Measurements from ENCODE around the gene SMC3. TPM values are rescaled to one million over a fixed set of nuclear protein-coding genes. Genes with fewer than 3 reads are reported as not detected.

SMC3 gene
- total and polyA plus RNA-seq, 12 donors, result 11.1 to 23.5 (median 20.0) TPM

DNA sequence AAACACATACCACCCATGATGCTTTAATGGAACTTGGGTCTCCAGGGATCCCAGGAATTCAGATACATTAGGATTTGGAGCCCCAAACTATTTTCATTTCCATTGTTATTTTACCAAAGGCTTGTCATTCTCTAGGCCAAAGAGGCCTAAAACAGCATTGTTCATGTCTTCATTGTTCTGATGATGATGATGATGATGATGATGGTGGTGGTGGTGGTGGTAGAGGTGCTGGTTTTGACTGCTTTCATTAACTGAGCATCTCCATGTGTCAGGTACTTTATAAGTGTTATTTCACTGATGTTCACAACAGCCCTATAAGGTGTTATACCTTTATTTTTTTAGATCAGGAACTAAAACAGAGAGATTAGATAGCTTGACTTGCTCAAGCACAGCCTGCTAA, 64.4 kb downstream of the SMC3 start:
- H3K4me1 ChIP-seq, result peaks cover 0 to 34% (median 19%) of the 10 kb centered on the region in 9 donors
- intact Hi-C loops (cut with DNase I), result no loop called here
- ATAC-seq (no peak), DNase-seq (no peak)
- H3K27ac ChIP-seq, result peak overlapping the region in 2 of 10 donors; percentile 28 to 37
- H3K4me3 ChIP-seq, result no peak overlapping the region
- H3K9me3 ChIP-seq, result no peaks in the 10 kb centered on the region
- H3K36me3 ChIP-seq, result no peaks in the 10 kb centered on the region
- no peaks in the 10 kb centered on the region for H3K27me3 ChIP-seq
- TF ChIP-seq, protein P1, sequence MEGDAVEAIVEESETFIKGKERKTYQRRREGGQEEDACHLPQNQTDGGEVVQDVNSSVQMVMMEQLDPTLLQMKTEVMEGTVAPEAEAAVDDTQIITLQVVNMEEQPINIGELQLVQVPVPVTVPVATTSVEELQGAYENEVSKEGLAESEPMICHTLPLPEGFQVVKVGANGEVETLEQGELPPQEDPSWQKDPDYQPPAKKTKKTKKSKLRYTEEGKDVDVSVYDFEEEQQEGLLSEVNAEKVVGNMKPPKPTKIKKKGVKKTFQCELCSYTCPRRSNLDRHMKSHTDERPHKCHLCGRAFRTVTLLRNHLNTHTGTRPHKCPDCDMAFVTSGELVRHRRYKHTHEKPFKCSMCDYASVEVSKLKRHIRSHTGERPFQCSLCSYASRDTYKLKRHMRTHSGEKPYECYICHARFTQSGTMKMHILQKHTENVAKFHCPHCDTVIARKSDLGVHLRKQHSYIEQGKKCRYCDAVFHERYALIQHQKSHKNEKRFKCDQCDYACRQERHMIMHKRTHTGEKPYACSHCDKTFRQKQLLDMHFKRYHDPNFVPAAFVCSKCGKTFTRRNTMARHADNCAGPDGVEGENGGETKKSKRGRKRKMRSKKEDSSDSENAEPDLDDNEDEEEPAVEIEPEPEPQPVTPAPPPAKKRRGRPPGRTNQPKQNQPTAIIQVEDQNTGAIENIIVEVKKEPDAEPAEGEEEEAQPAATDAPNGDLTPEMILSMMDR (IDR thresholded peaks at IDR 0.05), result no peak

DNA sequence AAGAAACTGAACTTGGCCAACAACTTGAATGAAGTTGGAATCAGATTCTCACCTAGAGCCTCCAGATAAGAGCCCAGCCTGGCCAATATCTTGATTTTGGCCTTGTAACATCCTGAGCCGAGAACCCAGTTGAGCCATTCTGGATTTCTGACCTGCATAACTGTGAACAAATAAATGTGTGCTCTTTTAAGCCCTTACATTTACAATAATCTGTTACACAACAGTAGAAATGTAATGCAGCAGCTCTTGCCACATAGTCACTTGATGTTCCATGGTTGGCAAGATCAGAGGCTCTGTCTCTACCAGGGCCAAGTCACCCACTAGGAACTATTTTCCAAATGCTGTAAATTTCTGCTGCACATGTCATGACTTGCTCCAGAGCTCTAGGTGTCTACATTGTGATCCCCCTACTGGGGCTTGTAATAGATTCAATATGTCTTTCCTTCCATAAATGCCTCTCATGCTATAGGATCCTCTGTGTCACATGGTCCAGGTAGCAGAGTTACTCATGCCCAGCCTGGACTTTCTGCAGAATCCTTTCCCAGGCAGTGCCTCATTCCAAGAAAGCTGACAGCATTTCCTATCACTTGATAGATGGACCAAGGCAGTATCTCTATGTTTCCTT, 65.2 kb downstream of the SMC3 start:
- no peak overlapping the region for H3K4me3 ChIP-seq
- H3K27ac ChIP-seq, result peak overlapping the region in 2 of 10 donors; percentile 28 to 37
- no peak for ATAC-seq
- WGBS, 2 donors, result 86 to 91% methylated on average over 1 of the region's 1 CpG
- no peaks in the 10 kb centered on the region for H3K9me3 ChIP-seq
- intact Hi-C loops (cut with DNase I), result no loop called here
- TF ChIP-seq, protein P1 (IDR thresholded peaks at IDR 0.05), result no peak
- no peak for DNase-seq
- H3K36me3 ChIP-seq, result no peaks in the 10 kb centered on the region
- H3K27me3 ChIP-seq, result no peaks in the 10 kb centered on the region
- H3K4me1 ChIP-seq, result peaks cover 0 to 42% (median 27%) of the 10 kb centered on the region in 9 donors

GRCh38 chr10:110634527-110635209, 67.2 kb downstream of the SMC3 start:
- H3K27ac ChIP-seq, result peak overlapping the region in 7 of 10 donors; percentile 20 to 85 (median 43)
- ATAC-seq, result peak in 7 of 8 donors; percentile 46 to 70 (median 57)
- DNase-seq, result peak; percentile 66 to 75
- WGBS, 2 donors, result 31 to 44% methylated on average over 9 of the region's 9 CpGs
- no peaks in the 10 kb centered on the region for H3K27me3 ChIP-seq
- H3K4me1 ChIP-seq, result peaks cover 0 to 43% (median 24%) of the 10 kb centered on the region in 9 donors
- H3K4me3 ChIP-seq, result no peak overlapping the region
- H3K36me3 ChIP-seq, result no peaks in the 10 kb centered on the region
- H3K9me3 ChIP-seq, result no peaks in the 10 kb centered on the region
- intact Hi-C loops (cut with DNase I), result no loop called here
- TF ChIP-seq, protein P1 (IDR thresholded peaks at IDR 0.05), result no peak

- Histone ChIP-seq H3K36me3 (no peaks in the 10 kb centered on the region), H3K4me3 (no peak overlapping the region), H3K27me3 (peaks cover 0 to 14% (median under 1%) of the 10 kb centered on the region in 7 donors), H3K9me3 (no peaks in the 10 kb centered on the region), H3K27ac (peak overlapping the region; percentile 14 to 85 (median 80)), H3K4me1 (peaks cover 0 to 44% (median 22%) of the 10 kb centered on the region in 9 donors)
- 71 to 83% methylated on average over 2 of the region's 2 CpGs for WGBS, 2 donors
- intact Hi-C loops (cut with DNase I), result no loop called here
- ATAC-seq, result no peak
- TF ChIP-seq, protein P1 (IDR thresholded peaks at IDR 0.05), result no peak
- no peak for DNase-seq
Observed at GRCh38 chr10:110636572-110636931, 69.1 kb downstream of the SMC3 start.

Measured in heart right ventricle (tissue), 16 donors.